GM12801 (cell line): Measurements from ENCODE around the gene BAG5.

Source experiments
- CTCF ChIP-seq: IDR thresholded peaks from one replicate; pipeline ENCODE4 v1.5.1; 2011; ENCODE audit warnings: control low read depth; ENCODE audit not compliant: insufficient read length; ENCODE audit errors: extremely low read depth

BAG5 gene

GRCh38 chr14:103533137-103533998 is 29.1 kb downstream of the BAG5 start:
- no peak for TF ChIP-seq CTCF

DNA sequence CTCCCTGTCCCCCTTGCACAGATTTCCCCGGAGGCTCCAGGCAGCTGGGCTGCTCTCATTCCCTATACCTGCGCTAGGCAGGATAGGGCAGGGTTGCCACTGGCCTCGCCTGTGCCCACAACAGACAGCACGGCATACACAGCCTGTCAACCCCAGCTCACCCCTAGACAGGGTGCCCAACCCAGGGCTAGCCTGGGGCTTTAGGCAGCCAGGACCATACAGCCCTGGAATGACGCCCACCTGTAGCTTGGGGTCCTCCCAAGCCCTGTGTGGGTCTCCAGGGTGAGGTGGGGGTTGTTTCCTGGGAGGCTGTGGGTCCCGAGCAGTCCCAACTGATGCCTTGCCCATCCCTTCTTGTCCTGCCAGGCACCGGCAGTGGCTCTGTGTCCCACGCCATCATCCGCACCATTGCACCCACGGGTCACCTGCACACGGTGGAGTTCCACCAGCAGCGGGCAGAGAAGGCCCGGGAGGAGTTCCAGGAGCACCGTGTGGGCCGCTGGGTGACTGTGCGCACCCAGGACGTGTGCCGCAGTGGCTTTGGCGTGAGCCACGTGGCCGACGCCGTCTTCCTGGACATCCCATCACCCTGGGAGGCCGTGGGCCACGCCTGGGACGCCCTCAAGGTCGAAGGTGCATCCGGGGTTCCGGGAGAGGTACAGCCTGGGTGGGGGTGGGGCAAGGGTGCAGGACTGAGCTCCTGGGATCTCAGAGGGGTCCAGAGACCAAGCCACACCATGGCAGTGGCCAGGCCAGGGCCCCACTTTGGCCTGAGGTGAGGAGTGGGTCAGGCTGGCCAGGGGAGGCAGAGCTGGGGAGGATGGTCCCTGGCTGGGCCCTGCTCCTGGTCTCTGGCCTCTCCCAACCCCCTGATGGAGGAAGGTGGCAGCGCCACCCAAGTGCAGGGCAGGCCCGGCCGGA is 30.0 kb downstream of the BAG5 start:
- TF ChIP-seq CTCF, result no peak

- TF ChIP-seq CTCF, result no peak
These were observed 30.8 kb downstream of the BAG5 start for GRCh38 chr14:103531421-103532215.

- TF ChIP-seq CTCF, result no peak
These were observed 31.6 kb downstream of the BAG5 start for GRCh38 chr14:103530831-103531230.

GRCh38 chr14:103530390-103530789 is 32.1 kb downstream of the BAG5 start:
- TF ChIP-seq CTCF, result no peak

- TF ChIP-seq CTCF, result no peak
These were observed 32.8 kb downstream of the BAG5 start for GRCh38 chr14:103529383-103530365.
